Testis (tissue), 2 donors: Measurements from ENCODE around the gene PRR5L.

Experiments
- POLR2A ChIP-seq: fragments of 450-650 bp; IDR thresholded peaks from one replicate; pipeline ENCODE4 v1.6.1; 2017; ENCODE audit warnings: antibody characterized with exemption, mild to moderate bottlenecking, moderate library complexity
- TF ChIP-seq, protein P1 (sequence below), 3 experiments: fragments of 450-650 bp in 2 of 3; fragments of 200-600 bp in 1 of 3; sonication (generic) in 1 of 3; IDR thresholded peaks; one replicate each; pipeline ENCODE4 v1.5.1; 2016 to 2019; ENCODE audit warnings: antibody characterized with exemption in 3 of 3, mild to moderate bottlenecking in 2 of 3, moderate library complexity in 1 of 3

GRCh38 chr11:36512016-36512415, 215.9 kb downstream of the PRR5L start:
- TF ChIP-seq, protein P1, sequence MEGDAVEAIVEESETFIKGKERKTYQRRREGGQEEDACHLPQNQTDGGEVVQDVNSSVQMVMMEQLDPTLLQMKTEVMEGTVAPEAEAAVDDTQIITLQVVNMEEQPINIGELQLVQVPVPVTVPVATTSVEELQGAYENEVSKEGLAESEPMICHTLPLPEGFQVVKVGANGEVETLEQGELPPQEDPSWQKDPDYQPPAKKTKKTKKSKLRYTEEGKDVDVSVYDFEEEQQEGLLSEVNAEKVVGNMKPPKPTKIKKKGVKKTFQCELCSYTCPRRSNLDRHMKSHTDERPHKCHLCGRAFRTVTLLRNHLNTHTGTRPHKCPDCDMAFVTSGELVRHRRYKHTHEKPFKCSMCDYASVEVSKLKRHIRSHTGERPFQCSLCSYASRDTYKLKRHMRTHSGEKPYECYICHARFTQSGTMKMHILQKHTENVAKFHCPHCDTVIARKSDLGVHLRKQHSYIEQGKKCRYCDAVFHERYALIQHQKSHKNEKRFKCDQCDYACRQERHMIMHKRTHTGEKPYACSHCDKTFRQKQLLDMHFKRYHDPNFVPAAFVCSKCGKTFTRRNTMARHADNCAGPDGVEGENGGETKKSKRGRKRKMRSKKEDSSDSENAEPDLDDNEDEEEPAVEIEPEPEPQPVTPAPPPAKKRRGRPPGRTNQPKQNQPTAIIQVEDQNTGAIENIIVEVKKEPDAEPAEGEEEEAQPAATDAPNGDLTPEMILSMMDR (IDR thresholded peaks at IDR 0.05): no peak
- TF ChIP-seq POLR2A: no peak
